Measurements from ENCODE around the gene YWHAH. TPM values are rescaled to one million over a fixed set of nuclear protein-coding genes. Genes with fewer than 3 reads are reported as not detected.

Gene YWHAH
- total and polyA plus RNA-seq, 2 of the 4 experiments (the other 2 are of a cell fraction): 147 to 173 TPM

GRCh38 chr22:32000181-32000580 is 55.8 kb downstream of the YWHAH start:
- H3K4me3 ChIP-seq (ENCODE audit: insufficient read depth, low read depth, low read length): no peak overlapping the region
- H3K27me3 ChIP-seq (ENCODE audit: control insufficient read depth, insufficient read depth, low read length): peaks cover 7% of the 10 kb centered on the region
- H3K56ac ChIP-seq (ENCODE audit: extremely low read depth, insufficient read depth, low read length): no peak overlapping the region
- no peak overlapping the region for H3K18ac ChIP-seq (ENCODE audit: low read depth, low read length)
- no peak overlapping the region for H4K8ac ChIP-seq (ENCODE audit: low read depth in 2 of 2, low read length in 2 of 2)
- H3K9me3 ChIP-seq (ENCODE audit: control insufficient read depth, insufficient read depth, low read length): no peaks in the 10 kb centered on the region
- H4K5ac ChIP-seq (ENCODE audit: low read depth, low read length): no peak overlapping the region
- H3K14ac ChIP-seq (replicated peaks; ENCODE audit: low read depth, low read length): no peak overlapping the region
- H3K36me3 ChIP-seq (ENCODE audit: control insufficient read depth, insufficient read depth, low read length): no peaks in the 10 kb centered on the region
- H3K4me1 ChIP-seq (ENCODE audit: control insufficient read depth, insufficient read depth, low read length): no peaks in the 10 kb centered on the region
- no peak overlapping the region for H3K9ac ChIP-seq (ENCODE audit: low read depth, low read length)
- H2BK5ac ChIP-seq (ENCODE audit: low read depth, low read length, poor library complexity, severe bottlenecking): no peak overlapping the region
- DNase-seq: no peak
- H2BK15ac ChIP-seq (ENCODE audit: low read depth, low read length): no peak overlapping the region
- no peak overlapping the region for H2BK20ac ChIP-seq (ENCODE audit: low read depth, low read length)
- dilution Hi-C loops (cut with HindIII; ENCODE audit: low sequenced_read_pairs, unreplicated experiment): no loop called here
- in situ Hi-C loops (cut with MboI; ENCODE audit: low sequenced_read_pairs): loop anchor here (10.0 kb wide), 1 partner anchor 245 kb away; no protein-coding TSS in a partner anchor
- H3K9me1 ChIP-seq (ENCODE audit: insufficient read depth, low read length): no peaks in the 10 kb centered on the region
- no CpG with 5 or more reads among the region's 1 CpG for WGBS, 2 experiments (ENCODE audit: extremely low coverage in 2 of 2, insufficient read length in 1 of 2)
- H4K20me1 ChIP-seq (ENCODE audit: insufficient read depth, low read length): no peaks in the 10 kb centered on the region
- H4K91ac ChIP-seq (ENCODE audit: insufficient read depth, low read depth, low read length): no peak overlapping the region
- no peak overlapping the region for H3K4ac ChIP-seq (ENCODE audit: low read depth, low read length)
- H3K23ac ChIP-seq (ENCODE audit: low read depth, low read length): no peak overlapping the region
- H3K4me2 ChIP-seq (ENCODE audit: low read depth, low read length): no peak overlapping the region
- intact Hi-C loops (cut with micrococcal nuclease): no loop called here
- H2AFZ ChIP-seq (replicated peaks; ENCODE audit: low read length, poor library complexity): no peak overlapping the region
- POLR2A ChIA-PET (ENCODE audit: unreplicated experiment): no interaction called here
- no peak for TF ChIP-seq CTCF (conservative IDR thresholded peaks at IDR 0.05; ENCODE audit: low read depth, low read length)
- TF ChIP-seq SMC3 (IDR thresholded peaks at IDR 0.05; ENCODE audit: low read depth, low read length): no peak
- no peak for TF ChIP-seq FOS (IDR thresholded peaks at IDR 0.05; ENCODE audit: low read depth, low read length)
- no peak for TF ChIP-seq MAFK (IDR thresholded peaks at IDR 0.05; ENCODE audit: low read depth, low read length)
- no peak for TF ChIP-seq MXI1 (IDR thresholded peaks at IDR 0.05; ENCODE audit: borderline replicate concordance, low read depth, low read length)
- TF ChIP-seq CHD1 (IDR thresholded peaks at IDR 0.05; ENCODE audit: low read depth, low read length): no peak
- no peak for TF ChIP-seq BHLHE40 (IDR thresholded peaks at IDR 0.05; ENCODE audit: low read depth, low read length)
- TF ChIP-seq POLR2A (IDR thresholded peaks at IDR 0.05; ENCODE audit: low read depth, low read length): no peak
- no peak for TF ChIP-seq RCOR1 (IDR thresholded peaks at IDR 0.05; ENCODE audit: insufficient replicate concordance, low read length)
- no peak for TF ChIP-seq USF2 (IDR thresholded peaks at IDR 0.05; ENCODE audit: low read depth, low read length)
- TF ChIP-seq, protein P1, sequence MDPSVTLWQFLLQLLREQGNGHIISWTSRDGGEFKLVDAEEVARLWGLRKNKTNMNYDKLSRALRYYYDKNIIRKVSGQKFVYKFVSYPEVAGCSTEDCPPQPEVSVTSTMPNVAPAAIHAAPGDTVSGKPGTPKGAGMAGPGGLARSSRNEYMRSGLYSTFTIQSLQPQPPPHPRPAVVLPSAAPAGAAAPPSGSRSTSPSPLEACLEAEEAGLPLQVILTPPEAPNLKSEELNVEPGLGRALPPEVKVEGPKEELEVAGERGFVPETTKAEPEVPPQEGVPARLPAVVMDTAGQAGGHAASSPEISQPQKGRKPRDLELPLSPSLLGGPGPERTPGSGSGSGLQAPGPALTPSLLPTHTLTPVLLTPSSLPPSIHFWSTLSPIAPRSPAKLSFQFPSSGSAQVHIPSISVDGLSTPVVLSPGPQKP (IDR thresholded peaks at IDR 0.05; ENCODE audit: borderline replicate concordance, low read depth, low read length): no peak
- no peak for TF ChIP-seq RAD21 (IDR thresholded peaks at IDR 0.05; ENCODE audit: low read length)
- no peak for TF ChIP-seq MAZ (IDR thresholded peaks at IDR 0.05; ENCODE audit: borderline replicate concordance, low read depth, low read length)
- no peak for TF ChIP-seq NFE2L2 (IDR thresholded peaks at IDR 0.05; ENCODE audit: low read depth, low read length)
- TF ChIP-seq RFX5 (IDR thresholded peaks at IDR 0.05; ENCODE audit: low read depth, low read length): no peak
- CTCF ChIA-PET: no interaction called here
- no peak overlapping the region for H3K27ac ChIP-seq (ENCODE audit: insufficient read depth, low read length)
- no peak overlapping the region for H2AK9ac ChIP-seq (replicated peaks; ENCODE audit: low read depth, low read length, poor library complexity)
- ATAC-seq (ENCODE audit: low read depth): no peak
- no peaks in the 10 kb centered on the region for H3K79me1 ChIP-seq (ENCODE audit: low read depth in 1 of 2, low read length in 2 of 2)
- no peak overlapping the region for H2AK5ac ChIP-seq (ENCODE audit: low read depth, low read length)
- H2BK120ac ChIP-seq (ENCODE audit: low read depth, low read length): no peak overlapping the region
- no TSS peak for BruUV-seq (replicated peaks)
